GM18508 (cell line): Measurements from ENCODE around the gene FNBP1L.

Experiments
- ATAC-seq: cut with Tn5 transposase; IDR thresholded peaks from one replicate; pipeline ENCODE4 v1.9.1; 2021; ENCODE audit warnings: moderate number of reproducible peaks; ENCODE audit not compliant: insufficient read depth, unreplicated experiment

FNBP1L gene

DNA sequence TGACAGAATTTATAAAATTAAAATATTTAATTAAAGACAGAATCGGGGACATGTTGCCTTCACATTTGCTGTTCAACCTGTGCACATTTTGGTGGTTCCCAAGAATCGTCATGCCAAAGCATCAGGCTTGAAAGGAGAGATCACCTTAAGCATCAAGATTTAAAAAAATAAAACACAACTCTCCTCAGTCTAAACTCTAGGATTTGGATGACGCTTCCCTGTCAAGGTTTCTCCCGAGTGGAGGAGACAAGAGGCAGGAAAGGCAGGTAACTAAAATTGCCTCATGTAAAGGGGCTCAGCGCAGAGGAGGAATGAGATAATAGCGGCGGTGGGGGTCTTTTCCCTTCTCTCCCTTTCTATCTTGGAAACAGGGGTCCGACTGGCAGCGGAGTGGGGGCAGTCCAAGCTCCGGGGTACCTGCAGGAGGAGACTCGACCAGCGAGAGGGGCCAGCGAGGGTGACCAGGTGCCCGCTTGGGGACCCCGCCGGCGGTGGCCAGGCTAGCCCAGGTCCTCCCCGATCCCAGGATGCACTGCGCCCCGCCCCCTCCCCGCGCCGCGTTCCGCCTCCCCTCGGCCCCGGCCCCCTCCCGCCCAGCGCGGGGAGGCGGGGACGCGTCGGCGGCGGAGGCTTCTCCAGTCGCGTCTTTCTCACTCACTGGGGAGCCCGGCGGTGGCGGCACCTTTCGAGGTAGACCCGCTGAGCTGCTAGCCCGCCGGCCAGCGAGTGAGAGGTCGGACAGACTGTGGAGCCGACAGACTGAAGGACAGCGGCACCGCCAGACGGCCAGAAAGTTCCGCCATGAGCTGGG is at the start of gene FNBP1L:
Gene FNBP1L, plus strand, starts transcription at position 638 of the 811 bp plus-strand sequence. Its CDS starts 164 bp downstream, at position 802.
- ATAC-seq = no peak

- ATAC-seq = no peak
Measured at GRCh38 chr1:93399781-93400180, 48.1 kb upstream of the FNBP1L start.

DNA sequence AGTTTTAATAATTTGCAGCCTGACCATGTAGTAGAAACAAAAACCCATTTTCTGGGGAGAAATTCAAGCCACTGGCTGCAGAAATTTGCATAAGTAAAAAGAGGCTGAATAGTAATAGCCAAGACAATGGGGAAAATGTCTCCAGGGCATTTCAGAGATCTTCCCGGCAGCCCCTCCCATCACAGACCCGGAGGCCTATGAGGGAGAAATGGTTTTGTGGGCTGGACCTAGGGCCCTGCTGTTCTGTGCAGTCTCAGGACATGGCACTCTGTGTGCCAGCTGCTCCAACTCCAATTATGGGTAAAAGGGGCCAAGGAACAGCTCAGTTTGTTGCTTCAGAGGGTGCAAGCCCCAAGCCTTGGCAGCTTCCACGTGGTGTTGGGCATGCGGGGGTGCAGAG is 39.7 kb upstream of the FNBP1L start:
- ATAC-seq = no peak

GRCh38 chr1:93411000-93411399 is 36.9 kb upstream of the FNBP1L start:
- ATAC-seq = no peak

DNA sequence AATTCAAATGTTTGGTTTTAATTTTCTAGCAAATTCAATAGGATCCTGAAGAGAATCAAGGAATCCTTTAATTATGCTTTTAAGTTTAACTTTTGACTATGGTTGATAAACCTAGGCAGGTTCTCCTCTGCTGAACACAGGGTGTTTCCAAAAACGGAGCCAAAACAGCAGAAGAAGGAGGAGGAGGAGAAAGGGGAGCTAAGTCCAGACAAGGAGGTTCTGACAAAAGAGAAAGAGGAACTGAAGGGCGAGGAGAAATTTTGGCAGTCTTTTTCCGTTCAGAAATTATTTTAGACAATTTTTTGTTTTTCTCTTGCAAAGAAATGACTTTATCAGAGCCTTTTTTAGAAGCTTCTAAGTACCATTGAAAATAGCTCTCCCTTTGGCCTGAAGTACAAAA is 33.2 kb upstream of the FNBP1L start:
- no peak for ATAC-seq

- no peak for ATAC-seq
Measured at GRCh38 chr1:93415296-93415695, 32.6 kb upstream of the FNBP1L start.

GRCh38 chr1:93416183-93416582 is 31.7 kb upstream of the FNBP1L start:
- no peak for ATAC-seq

- no peak for ATAC-seq
Measured at GRCh38 chr1:93419344-93419743, 28.6 kb upstream of the FNBP1L start.

DNA sequence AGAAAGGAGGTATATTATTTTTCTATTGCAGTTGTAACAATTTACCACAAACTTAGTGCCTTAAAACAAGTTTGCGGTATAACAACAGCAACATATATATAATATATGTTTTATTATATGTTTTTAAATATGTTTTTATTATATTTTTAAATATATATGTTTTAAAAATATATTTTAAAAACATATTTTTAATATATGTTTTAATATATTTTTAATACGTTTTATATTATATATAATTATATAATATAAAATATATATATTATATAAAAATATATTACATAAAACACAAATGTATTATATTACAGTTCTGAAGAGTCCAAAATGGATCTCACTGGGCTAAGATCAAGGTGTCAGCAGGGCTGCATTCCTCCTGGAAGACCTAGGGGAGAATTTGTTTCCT is 27.5 kb upstream of the FNBP1L start:
- ATAC-seq = no peak

DNA sequence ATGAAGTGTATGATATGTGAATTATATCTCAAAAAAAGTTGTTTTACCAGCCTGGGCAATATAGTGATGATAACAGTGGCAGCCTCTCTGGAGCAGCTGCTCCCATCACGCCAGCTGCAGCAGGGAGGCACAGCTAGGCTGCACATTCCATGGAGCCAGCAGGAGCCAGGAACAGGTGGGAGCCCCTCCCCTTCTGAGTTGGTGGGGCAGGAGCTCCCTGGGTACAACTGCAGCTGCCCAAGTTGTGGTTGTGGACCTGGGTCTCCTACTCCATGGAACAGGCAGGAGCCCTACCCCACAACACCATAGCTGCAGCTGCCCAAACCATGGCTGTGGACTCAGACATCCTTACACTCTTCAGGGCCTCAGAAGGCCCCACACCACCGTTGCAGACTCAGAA is 21.7 kb upstream of the FNBP1L start:
- ATAC-seq = no peak

DNA sequence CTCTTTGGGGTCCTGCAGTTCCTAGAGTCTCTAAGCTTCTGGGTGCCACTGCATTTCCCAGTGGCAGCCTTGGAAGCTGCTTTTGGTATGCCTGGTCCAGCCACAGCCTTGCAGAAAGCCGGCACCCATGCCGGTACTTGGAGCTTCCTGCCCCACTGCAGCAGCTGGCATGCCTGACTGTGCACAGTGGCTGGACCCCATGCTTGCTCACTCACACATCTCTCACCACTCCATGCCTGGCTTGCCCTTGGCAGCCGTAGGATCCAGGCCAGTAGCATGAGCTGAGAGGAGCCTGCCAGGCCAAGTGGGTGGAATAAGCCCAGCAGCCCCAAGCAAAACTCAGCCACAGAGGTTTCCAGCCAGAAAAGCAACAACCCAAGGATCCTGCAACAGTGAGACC is 20.3 kb upstream of the FNBP1L start:
- no peak for ATAC-seq

- no peak for ATAC-seq
Measured at GRCh38 chr1:93433407-93433961, 14.4 kb upstream of the FNBP1L start.

DNA sequence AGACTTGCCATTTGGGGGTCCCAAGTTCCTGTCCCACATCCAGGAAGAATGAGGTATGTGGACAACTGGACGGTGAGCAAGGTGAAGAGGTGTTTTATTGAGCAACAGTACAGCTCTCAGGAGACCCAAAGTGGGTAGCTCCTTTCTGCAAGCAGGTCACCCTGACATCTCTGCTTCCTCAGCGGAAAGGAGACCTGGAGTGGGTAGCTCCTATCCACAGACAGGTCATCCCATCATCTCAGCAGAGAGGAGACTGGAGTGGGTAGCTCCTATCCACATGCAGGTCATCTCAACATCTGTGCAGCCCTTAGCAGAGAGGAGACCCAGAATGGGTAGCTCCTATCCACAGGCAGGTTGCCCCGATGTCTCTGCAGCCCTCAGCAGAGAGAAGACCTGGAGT is 13.8 kb upstream of the FNBP1L start:
- ATAC-seq = no peak

GRCh38 chr1:93434987-93435386 is 12.9 kb upstream of the FNBP1L start:
- no peak for ATAC-seq

- no peak for ATAC-seq
Measured at GRCh38 chr1:93435443-93435842, 12.5 kb upstream of the FNBP1L start.

DNA sequence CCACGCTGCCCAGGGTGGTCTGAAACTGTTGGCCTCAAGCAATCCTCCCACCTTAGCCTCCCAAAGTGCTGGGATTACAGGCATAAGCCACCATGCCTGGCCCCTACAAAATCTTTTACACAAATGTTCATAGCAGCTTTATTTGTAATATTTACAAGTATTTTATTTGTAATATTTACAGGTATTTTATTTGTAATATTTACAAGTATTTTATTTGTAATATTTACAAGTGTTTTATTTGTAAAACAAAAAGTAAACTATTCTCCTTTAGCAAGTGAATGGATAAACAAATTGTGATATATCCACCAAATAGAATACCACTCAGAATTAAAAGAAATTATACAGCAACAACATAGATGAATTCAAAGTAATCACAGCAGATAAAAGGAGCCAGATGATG is 11.4 kb upstream of the FNBP1L start:
- no peak for ATAC-seq

- no peak for ATAC-seq
Measured at GRCh38 chr1:93437976-93438605, 9.8 kb upstream of the FNBP1L start.

GRCh38 chr1:93438716-93439115 is 9.2 kb upstream of the FNBP1L start:
- no peak for ATAC-seq

- ATAC-seq = no peak
Measured at GRCh38 chr1:93440272-93440671, 7.6 kb upstream of the FNBP1L start.

GRCh38 chr1:93440706-93441105 is 7.2 kb upstream of the FNBP1L start:
- ATAC-seq = no peak

DNA sequence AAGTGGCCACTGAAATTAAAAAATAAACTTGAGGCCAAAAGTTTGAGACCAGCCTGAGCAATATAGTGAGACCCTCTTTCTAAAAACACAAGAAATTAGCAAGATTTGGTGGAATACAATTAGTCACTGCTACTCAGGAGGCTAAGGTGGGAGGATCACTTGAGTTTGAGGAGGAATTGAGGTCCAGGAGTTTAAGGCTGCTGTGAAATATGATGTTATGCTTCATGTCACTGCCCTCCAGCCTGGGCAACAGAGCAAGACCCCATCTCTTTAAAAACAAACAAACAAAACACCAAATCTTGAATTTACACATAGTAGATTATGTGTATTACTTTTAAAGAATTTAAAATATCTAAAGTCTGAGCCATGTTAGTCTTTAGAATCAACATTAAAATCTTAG is 6.3 kb upstream of the FNBP1L start:
- no peak for ATAC-seq
